HG03064 (cell line): ENCODE results near the gene RALGAPA1.
"Not testable (repeated sequence)": the region's sequence is repeated elsewhere in the genome, so short reads cannot be mapped to it uniquely, and the experiment has no call there.

Experiments used
- ATAC-seq: cut with Tn5 transposase; IDR thresholded peaks from one replicate; pipeline ENCODE4 v1.9.1; 2021; ENCODE audit warnings: low read depth; ENCODE audit not compliant: unreplicated experiment

Gene RALGAPA1

GRCh38 chr14:35822501-35822900 lies 13.4 kb upstream of the RALGAPA1 start:
- no peak for ATAC-seq

- no peak for ATAC-seq
Measured at GRCh38 chr14:35821564-35822411, 12.7 kb upstream of the RALGAPA1 start.

DNA sequence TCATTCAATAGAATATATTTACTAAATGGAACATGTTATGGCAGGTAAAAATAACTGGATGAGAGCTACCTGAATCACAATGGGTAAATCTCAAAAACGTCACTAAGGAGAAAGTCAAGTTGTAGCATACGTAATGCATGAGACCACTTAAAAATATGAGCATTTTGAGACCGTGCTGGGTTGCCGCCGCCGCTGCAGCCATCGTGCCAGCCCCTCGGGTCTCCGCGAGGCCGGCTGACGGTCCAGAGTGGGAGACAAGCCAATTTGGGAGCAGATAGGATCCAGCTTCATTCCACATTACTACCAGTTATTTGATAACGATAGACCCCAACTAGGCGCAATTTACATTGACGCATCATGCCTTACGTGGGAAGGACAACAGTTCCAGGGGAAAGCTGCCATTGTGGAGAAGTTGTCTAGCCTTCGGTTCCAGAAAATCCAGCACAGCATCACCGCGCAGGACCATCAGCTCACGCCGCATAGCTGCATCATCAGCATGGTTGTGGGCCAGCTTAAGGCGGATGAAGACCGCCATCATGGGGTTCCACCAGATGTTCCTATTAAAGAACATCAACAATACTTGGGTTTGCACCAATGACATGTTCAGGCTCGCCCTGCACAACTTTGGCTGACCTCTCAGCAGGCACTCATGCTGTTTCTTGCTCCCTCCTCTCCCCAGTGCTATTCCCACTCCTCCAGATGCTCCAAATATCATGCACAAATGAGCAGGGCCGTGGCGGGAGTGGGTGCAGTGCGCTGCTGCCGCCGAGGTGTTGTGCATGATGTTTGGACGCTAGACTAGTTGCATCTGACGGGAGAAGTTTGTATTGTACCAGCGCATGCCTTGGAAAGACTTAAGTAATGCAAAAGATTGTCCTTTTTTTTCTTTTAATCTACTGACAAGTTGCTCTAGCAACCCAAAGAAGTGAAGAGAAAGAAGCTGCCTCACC lies 10.8 kb upstream of the RALGAPA1 start:
- ATAC-seq, result no peak

DNA sequence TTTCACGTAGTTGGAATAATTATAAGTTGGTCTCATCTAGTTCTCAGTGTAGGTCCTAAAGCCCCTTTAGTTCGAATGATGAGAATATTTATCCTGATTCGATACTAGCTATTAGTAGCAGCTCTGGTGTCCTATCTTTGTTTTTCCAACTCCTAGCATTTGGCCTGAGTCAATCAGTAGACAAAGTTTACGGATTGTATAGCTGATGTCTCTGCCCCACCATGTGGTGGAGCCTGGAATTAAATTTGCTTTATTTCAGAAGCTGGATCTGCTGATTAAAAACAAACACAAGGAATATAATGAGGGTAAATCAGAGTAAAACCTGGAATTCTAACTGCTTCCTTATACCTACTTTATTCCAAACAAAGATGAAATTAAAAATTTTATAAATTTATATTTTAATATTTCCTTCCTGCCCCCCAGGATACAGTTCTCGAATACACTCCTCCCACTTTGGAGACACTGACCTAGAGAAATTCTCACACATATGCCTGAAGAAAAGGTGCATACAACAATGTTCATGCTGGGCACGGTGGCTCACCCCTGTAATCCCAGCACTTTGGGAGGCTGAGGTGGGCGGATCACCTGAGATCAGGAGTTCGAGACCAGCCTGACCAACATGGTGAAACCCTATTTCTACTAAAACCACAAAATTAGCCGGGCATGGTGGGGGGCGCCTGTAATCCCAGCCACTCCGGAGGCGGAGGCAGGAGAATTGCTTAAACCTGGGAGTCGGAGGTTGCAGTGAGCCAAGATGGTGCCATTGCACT lies 9.4 kb upstream of the RALGAPA1 start:
- ATAC-seq, result no peak

DNA sequence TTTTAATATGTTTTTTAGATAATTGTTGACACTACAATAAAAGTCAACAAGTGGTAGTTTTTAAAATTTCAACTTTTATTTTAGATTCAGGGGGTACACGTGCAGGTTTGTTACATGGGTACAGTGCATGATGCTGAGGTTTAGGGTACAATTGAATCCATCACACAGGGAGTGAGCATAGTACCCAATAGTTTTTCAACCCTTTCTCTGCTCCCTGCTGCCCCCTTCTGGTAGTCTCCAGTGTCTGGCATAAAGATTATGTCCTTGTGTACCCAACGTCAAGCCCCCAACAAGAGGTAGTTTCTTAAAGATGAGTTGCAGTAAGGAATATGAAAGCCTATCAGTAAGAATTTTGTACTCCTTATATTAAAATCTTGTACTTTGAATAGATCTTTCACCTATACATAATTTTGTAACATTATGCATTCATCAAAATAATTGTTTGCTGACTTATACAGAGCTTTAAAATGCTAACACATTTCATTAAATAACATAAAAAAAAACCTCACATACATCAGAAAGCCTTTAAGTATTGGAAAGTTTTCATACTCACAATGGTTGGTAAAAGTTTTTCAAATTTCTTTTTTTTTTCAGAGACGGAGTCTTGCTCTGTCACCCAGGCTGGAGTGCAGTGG lies 5.4 kb upstream of the RALGAPA1 start:
- no peak for ATAC-seq

GRCh38 chr14:35810963-35811362 lies 1.9 kb upstream of the RALGAPA1 start:
- ATAC-seq, result no peak

GRCh38 chr14:35809597-35809996 lies 502 bp upstream of the RALGAPA1 start:
- ATAC-seq, result no peak

DNA sequence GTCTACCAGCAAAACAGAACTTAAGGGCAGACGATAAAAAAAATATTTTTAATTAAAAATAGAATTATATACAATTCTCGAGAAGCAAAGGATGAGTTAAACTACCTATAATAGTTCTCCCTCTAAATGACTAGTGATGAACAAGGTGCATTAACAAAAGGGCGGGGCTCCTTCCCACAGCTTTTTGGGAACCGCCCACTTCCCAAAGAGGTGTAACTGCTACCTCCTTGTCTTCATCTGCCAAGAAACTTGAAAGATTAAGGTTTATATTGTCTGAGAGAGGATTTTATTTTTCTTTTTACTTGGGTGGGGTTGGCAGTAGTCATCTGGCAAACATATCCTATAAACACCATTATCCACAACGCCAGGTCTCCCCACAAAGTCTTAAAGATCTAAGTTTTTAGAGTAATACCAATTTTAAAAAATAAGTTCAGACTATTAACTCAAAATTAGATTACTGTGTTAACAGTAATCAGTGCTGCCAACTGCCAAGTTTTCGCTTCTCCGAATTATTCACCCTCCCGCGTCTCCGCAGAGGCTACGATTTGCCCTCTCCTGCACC lies 938 bp downstream of the RALGAPA1 start:
- ATAC-seq, result no peak

- no peak for ATAC-seq
Measured at GRCh38 chr14:35807131-35807961, 1.7 kb downstream of the RALGAPA1 start.

DNA sequence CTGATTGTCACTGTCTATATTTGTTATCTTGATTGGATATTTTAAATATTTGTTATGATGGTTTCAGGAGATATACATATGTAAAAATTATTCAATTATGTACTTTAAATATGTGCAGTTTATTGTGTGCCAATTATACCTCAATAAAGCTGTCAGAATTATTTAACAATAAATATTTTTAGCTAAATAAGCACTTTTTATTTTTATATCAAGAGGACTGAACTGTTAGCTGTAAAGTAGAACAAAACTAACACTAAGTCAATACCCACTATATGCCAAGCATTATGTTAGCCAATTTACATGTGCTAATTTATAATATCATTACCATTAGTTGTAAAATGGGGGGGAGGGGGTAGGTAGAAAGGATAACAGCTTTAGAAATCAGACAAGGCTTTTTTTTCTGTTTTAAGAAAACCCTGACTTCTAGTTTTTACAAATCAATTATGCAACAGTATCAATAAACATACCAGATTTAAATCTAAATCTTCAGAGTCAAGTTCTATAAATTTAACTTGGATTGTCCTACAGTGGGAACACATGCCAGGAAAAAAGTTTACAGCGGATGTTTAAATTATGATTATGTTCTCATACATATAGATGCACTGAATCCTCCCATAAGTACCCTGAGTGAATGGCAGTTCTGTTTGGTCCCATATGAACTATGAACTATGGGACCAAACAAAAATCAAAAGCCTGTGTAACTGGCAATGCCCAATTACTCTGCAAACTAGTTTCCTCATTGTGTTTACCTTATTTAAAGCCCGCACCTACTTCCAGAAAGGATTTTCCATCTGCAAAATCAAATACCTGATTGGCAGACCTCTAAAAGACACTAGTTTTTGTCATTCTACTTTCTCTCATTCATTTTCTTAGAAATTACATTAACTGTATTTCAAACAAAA lies 2.8 kb downstream of the RALGAPA1 start:
- ATAC-seq, result no peak

DNA sequence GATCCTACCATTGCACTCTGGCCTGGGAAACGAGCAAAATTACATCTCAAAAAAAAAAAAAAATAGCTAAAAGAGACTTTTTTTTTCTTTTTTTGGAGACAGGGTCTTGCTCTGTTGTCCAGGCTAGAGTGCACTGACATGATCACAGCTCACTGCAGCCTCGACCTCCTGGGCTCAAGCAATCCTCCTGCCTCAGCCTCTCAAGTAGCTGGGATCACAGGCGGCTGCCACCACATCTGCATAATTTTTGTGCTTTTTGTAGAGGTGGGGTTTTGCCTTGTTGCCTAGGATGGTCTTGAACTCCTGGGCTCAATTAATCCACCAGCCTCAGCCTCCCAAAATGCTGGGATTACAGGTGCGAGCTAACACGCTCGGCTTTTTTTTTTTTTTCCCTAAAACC lies 11.3 kb downstream of the RALGAPA1 start:
- no peak for ATAC-seq

GRCh38 chr14:35789651-35790050 lies 19.4 kb downstream of the RALGAPA1 start:
- ATAC-seq, result no peak

- no peak for ATAC-seq
Measured at GRCh38 chr14:35786856-35787255, 22.2 kb downstream of the RALGAPA1 start.

DNA sequence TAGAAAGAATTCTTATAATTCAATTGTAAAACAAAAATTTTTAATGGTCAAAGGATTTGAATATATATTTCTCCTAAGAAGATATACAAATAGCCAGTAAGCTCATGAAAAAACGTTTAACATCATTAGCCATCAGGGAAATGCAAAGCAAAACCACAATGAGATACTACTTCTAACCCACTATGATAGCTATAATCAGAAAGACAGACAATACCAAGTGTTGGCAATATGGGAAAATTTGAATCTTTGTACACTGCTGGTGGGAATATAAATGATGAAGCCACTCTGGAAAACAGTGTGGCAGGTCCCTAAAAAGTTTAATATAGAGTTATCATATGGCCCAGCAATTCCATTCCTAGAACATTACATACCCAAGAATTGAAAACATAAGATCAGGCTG lies 25.4 kb downstream of the RALGAPA1 start:
- no peak for ATAC-seq

DNA sequence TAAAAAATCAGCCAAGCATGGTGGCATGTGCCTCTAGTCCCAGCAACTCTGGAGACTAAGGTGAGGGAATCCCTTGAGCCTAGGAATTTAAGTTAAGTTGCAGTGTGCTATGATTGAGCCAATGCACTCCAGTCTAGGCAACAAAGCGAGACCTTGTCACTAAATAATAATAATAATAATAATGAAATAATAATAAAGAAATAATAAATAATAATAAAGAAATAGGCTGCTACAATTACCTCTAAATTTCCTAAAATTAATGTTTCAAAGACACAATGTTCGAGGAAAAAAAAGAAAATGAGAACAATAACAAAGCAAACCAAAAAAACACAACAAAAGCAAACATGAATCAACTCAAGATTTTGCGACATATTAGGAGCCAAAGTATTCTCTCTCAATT lies 29.7 kb downstream of the RALGAPA1 start:
- no peak for ATAC-seq

DNA sequence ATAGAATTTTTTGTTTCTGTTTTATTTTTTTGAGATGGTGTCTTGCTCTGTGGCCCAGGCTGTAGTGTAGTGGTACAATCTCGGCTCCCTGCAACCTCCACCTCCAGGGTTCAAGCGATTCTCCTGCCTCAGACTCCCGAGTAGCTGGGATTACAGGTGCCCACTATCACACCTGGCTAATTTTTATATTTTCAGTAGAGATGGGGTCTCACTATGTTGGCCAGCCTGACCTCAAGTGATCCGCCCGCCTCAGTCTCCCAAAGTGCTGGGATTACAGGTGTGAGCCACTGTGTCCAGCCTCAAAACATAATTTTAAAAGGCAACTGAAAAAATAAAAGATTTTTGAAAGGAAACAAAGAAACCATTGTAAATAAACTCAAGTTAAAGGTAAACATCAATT lies 31.5 kb downstream of the RALGAPA1 start:
- ATAC-seq, result not testable (repeated sequence)

DNA sequence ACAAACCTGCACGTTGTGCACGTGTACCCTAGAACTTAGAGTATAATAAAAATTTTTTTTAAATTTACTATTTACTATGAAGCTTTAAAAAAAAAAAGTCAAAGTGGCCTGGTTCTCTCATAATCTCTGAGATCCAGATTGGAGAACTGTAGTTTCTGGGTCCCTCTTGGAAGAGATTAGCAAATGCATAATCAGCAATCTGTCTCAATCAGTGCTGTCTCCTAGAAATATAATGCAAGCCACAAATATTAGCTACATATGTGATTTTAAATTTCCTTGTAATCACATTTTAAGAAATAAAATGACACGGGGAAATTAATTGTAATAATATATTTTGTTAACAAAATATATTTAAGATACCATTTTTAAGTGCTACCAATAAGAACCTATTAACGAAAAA lies 32.3 kb downstream of the RALGAPA1 start:
- no peak for ATAC-seq

DNA sequence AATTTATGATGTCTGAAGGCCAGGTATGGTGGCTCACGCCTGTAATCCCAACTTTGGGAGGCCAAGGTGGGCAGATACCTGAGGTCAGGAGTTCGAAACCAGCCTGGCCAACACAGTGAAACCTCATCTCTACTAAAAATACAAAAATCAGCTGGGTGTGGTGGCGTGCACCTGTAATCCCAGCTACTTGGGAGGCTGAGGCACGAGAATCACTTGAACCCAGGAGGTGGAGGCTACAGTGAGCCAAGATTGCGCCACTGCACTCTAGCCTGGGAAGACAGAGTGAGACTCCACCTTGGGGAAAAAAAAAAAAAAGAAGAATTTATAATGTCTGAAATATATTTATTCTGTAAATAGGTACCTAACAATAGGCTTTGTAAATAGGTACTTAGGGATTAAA lies 33.0 kb downstream of the RALGAPA1 start:
- not testable (repeated sequence) for ATAC-seq
